GM12892 (cell line): Measurements from ENCODE around the gene AASDHPPT.

Experiments
- POLR2A ChIP-seq: IDR thresholded peaks from 2 replicates; pipeline ENCODE4 v1.6.1; 2011; ENCODE audit warnings: low read depth, low read length, control low read depth
- POLR2AphosphoS5 ChIP-seq: IDR thresholded peaks from 2 replicates; pipeline ENCODE4 v1.6.1; 2011; ENCODE audit warnings: low read depth, low read length, control low read depth
- TAF1 ChIP-seq: IDR thresholded peaks from 2 replicates; pipeline ENCODE4 v1.6.1; 2011; ENCODE audit warnings: low read depth, mild to moderate bottlenecking, control low read depth, low read length, borderline replicate concordance

GRCh38 chr11:106072804-106073203, 4.7 kb upstream of the AASDHPPT start:
- TF ChIP-seq TAF1 (no peak), POLR2A (no peak), POLR2AphosphoS5 (no peak)
